Ishikawa (cell line): ENCODE measurements around the gene HDAC9.

Experiments used
- EP300 ChIP-seq: IDR thresholded peaks from 2 replicates; pipeline ENCODE4 v1.6.1; 2012; ENCODE audit warnings: borderline replicate concordance
- TF ChIP-seq, protein P1 (sequence below): IDR thresholded peaks from 2 replicates; pipeline ENCODE4 v1.6.1; 2012
- TF ChIP-seq, protein P2 (sequence below): IDR thresholded peaks from 2 replicates; pipeline ENCODE4 v1.6.1; 2012

DNA sequence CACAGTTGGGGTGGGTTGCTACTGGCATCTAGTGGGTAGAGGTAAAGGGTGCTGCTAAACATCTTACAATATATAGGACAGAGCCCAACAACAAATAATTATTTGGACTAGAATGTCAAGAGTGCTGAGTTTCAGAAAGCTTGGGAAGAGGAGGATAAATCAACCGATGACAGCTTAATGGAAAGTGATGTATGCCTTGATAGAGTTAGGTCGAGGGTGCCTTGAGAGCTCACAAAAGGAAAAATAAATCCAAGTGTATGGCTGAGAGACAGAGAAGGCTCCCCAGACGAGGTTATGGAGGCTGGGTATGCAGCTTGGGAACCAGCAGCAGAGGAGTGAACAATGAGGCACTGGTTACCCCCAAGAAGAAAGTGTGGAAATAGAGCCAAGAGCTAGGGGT, 211.1 kb downstream of the HDAC9 start:
- TF ChIP-seq, protein P1, sequence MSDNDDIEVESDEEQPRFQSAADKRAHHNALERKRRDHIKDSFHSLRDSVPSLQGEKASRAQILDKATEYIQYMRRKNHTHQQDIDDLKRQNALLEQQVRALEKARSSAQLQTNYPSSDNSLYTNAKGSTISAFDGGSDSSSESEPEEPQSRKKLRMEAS = no peak
- no peak for TF ChIP-seq EP300
- TF ChIP-seq, protein P2, sequence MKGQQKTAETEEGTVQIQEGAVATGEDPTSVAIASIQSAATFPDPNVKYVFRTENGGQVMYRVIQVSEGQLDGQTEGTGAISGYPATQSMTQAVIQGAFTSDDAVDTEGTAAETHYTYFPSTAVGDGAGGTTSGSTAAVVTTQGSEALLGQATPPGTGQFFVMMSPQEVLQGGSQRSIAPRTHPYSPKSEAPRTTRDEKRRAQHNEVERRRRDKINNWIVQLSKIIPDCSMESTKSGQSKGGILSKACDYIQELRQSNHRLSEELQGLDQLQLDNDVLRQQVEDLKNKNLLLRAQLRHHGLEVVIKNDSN = no peak
